Right atrium auricular region (tissue), 2 donors: ENCODE results near the gene MYO16. TPM values are rescaled to one million over a fixed set of nuclear protein-coding genes. Genes with fewer than 3 reads are reported as not detected.

Experiments
- DNase-seq: peaks from one replicate; pipeline ENCODE4 v3.0.0-alpha.2; 2019; ENCODE audit warnings: low spot score
- H3K27ac ChIP-seq, 2 donors: fragments of 200-600 bp; sonication (generic); 1 replicate in 1 of 2; 2 replicates in 1 of 2; pipeline ENCODE4 v1.5.1; 2016 to 2019
- H3K27me3 ChIP-seq, 2 donors: fragments of 200-600 bp; sonication (generic); one replicate each; pipeline versions ENCODE4 v1.5.1 to v1.6.0; 2017 to 2019
- H3K36me3 ChIP-seq: fragments of 200-600 bp; sonication (generic); one replicate; pipeline ENCODE4 v1.5.1; 2016
- H3K4me1 ChIP-seq, 2 donors: fragments of 200-600 bp; sonication (generic); one replicate each; pipeline versions ENCODE4 v1.5.1 to v1.6.0; 2017 to 2019
- H3K4me3 ChIP-seq, 2 donors: fragments of 200-600 bp; sonication (generic); 1 replicate in 1 of 2; 2 replicates in 1 of 2; pipeline ENCODE4 v1.5.1; 2017 to 2019; ENCODE audit warnings: mild to moderate bottlenecking in 1 of 2, moderate library complexity in 1 of 2
- H3K9me3 ChIP-seq, 2 donors: fragments of 200-600 bp; sonication (generic); one replicate each; pipeline ENCODE4 v1.5.1; 2019
- CTCF ChIP-seq, 2 donors: fragments of 200-600 bp; sonication (generic); IDR thresholded peaks; one replicate each; pipeline ENCODE4 v1.5.1; 2019; ENCODE audit warnings: antibody characterized with exemption in 2 of 2
- total RNA-seq, 2 donors: library from RNA; depleted of rRNA; stranded (reverse); fragments of >200 nt; gene quantifications; one replicate each; pipeline ENCODE4 v1.1.0, GENCODE V29; 2016

MYO16 gene
- total RNA-seq, 2 donors from 2014 or later: 1.1 to 1.8 TPM

GRCh38 chr13:108980237-108980636, 350.8 kb downstream of the MYO16 start:
- Histone ChIP-seq H3K4me1 (no peaks in the 10 kb centered on the region), H3K9me3 (no peaks in the 10 kb centered on the region), H3K27ac (no peak overlapping the region), H3K27me3 (no peaks in the 10 kb centered on the region), H3K36me3 (no peaks in the 10 kb centered on the region), H3K4me3 (no peak overlapping the region)
- no peak for DNase-seq
- TF ChIP-seq CTCF (IDR thresholded peaks at IDR 0.05): no peak

GRCh38 chr13:108981407-108981806, 352.0 kb downstream of the MYO16 start:
- no peaks in the 10 kb centered on the region for H3K36me3 ChIP-seq
- H3K27me3 ChIP-seq: no peaks in the 10 kb centered on the region
- TF ChIP-seq CTCF (IDR thresholded peaks at IDR 0.05): no peak
- no peaks in the 10 kb centered on the region for H3K4me1 ChIP-seq
- H3K9me3 ChIP-seq: no peaks in the 10 kb centered on the region
- H3K27ac ChIP-seq: no peak overlapping the region
- DNase-seq: no peak
- no peak overlapping the region for H3K4me3 ChIP-seq

- no peak for TF ChIP-seq CTCF (IDR thresholded peaks at IDR 0.05)
- Histone ChIP-seq H3K27me3 (no peaks in the 10 kb centered on the region), H3K27ac (no peak overlapping the region), H3K36me3 (no peaks in the 10 kb centered on the region), H3K4me3 (no peak overlapping the region), H3K4me1 (no peaks in the 10 kb centered on the region), H3K9me3 (no peaks in the 10 kb centered on the region)
- DNase-seq: no peak
Measured at GRCh38 chr13:108983273-108983672, 353.9 kb downstream of the MYO16 start.

GRCh38 chr13:108984251-108984920, 355.0 kb downstream of the MYO16 start:
- Histone ChIP-seq H3K9me3 (no peaks in the 10 kb centered on the region), H3K27me3 (no peaks in the 10 kb centered on the region), H3K4me3 (no peak overlapping the region), H3K27ac (no peak overlapping the region), H3K36me3 (no peaks in the 10 kb centered on the region), H3K4me1 (no peaks in the 10 kb centered on the region)
- TF ChIP-seq CTCF (IDR thresholded peaks at IDR 0.05): no peak
- no peak for DNase-seq

GRCh38 chr13:108985166-108985565, 355.8 kb downstream of the MYO16 start:
- Histone ChIP-seq H3K27ac (no peak overlapping the region), H3K4me3 (no peak overlapping the region), H3K27me3 (no peaks in the 10 kb centered on the region), H3K4me1 (no peaks in the 10 kb centered on the region), H3K9me3 (no peaks in the 10 kb centered on the region), H3K36me3 (no peaks in the 10 kb centered on the region)
- DNase-seq: no peak
- no peak for TF ChIP-seq CTCF (IDR thresholded peaks at IDR 0.05)

- Histone ChIP-seq H3K4me1 (no peaks in the 10 kb centered on the region), H3K27me3 (no peaks in the 10 kb centered on the region), H3K27ac (no peak overlapping the region), H3K36me3 (no peaks in the 10 kb centered on the region), H3K9me3 (no peaks in the 10 kb centered on the region), H3K4me3 (no peak overlapping the region)
- DNase-seq: no peak
- TF ChIP-seq CTCF (IDR thresholded peaks at IDR 0.05): no peak
Measured at GRCh38 chr13:108987517-108987916, 358.1 kb downstream of the MYO16 start.
